Mesothelial cell of epicardium (in vitro differentiated cells): ENCODE measurements around the gene IFT122. TPM values are rescaled to one million over a fixed set of nuclear protein-coding genes. Genes with fewer than 3 reads are reported as not detected.

Experiments
- DNase-seq, 2 experiments: peaks; one replicate each; pipeline ENCODE4 v3.0.0; 2021; ENCODE audit warnings: low spot score in 2 of 2; ENCODE audit not compliant: unreplicated experiment in 2 of 2
- H3K27ac Mint-ChIP-seq: 2 replicates; pipeline ENCODE4 v1.8.0; 2021; ENCODE audit warnings: mixed read lengths
- H3K27me3 Mint-ChIP-seq: 2 replicates; pipeline ENCODE4 v1.8.0; 2021; ENCODE audit warnings: low read depth, mixed read lengths
- H3K36me3 Mint-ChIP-seq: 2 replicates; pipeline ENCODE4 v1.8.0; 2021; ENCODE audit warnings: mixed read lengths
- H3K4me1 Mint-ChIP-seq: 2 replicates; pipeline ENCODE4 v1.8.0; 2021; ENCODE audit warnings: mixed read lengths
- H3K4me3 Mint-ChIP-seq: 2 replicates; pipeline ENCODE4 v1.8.0; 2021; ENCODE audit warnings: mild to moderate bottlenecking, moderate library complexity, mixed read lengths
- H3K9me3 Mint-ChIP-seq: 2 replicates; pipeline ENCODE4 v1.8.0; 2021; ENCODE audit warnings: mixed read lengths
- CTCF ChIP-seq: fragments of 200-600 bp; sonication (generic); IDR thresholded peaks from one replicate; pipeline ENCODE4 v1.5.0; 2021; ENCODE audit warnings: antibody characterized with exemption; ENCODE audit not compliant: unreplicated experiment
- total RNA-seq: library from RNA; stranded (reverse); gene quantifications from 3 replicates; pipeline ENCODE4 v1.2.1, GENCODE V29; 2021

IFT122 gene
- total RNA-seq, 1 donor from 2014 or later = 48.0 TPM

GRCh38 chr3:129556890-129557547 lies 117.0 kb downstream of the IFT122 start:
- H3K9me3 Mint-ChIP-seq = no peaks in the 10 kb centered on the region
- no peaks in the 10 kb centered on the region for H3K36me3 Mint-ChIP-seq
- no peaks in the 10 kb centered on the region for H3K27me3 Mint-ChIP-seq
- DNase-seq = no peak
- H3K27ac Mint-ChIP-seq = no peak overlapping the region
- H3K4me3 Mint-ChIP-seq = no peak overlapping the region
- TF ChIP-seq CTCF = no peak
- H3K4me1 Mint-ChIP-seq = peaks cover 9% of the 10 kb centered on the region

DNA sequence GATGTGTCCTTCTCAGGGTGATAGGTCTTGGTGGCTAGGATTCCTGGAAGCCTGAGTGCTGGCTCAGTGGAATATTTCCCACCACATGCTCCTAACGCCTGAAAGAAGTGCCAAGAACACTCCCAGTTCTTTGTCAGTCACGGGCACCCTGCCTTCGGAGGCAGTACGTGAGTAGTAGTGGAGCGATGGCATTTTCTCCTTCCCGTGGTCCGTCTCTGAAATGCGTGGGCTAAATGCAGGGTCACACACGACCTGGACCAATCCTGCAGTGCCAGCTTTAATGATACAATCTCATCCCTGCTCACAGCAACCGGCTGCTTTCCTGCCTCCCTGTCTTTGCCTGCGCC lies 117.5 kb downstream of the IFT122 start:
- Mint-ChIP-seq H3K27ac (no peak overlapping the region), H3K4me1 (peaks cover 9% of the 10 kb centered on the region), H3K4me3 (no peak overlapping the region), H3K9me3 (no peaks in the 10 kb centered on the region), H3K27me3 (no peaks in the 10 kb centered on the region), H3K36me3 (no peaks in the 10 kb centered on the region)
- DNase-seq = no peak
- TF ChIP-seq CTCF = no peak

GRCh38 chr3:129558081-129558771 lies 118.2 kb downstream of the IFT122 start:
- Mint-ChIP-seq H3K27ac (peak overlapping the region; percentile 9), H3K27me3 (no peaks in the 10 kb centered on the region), H3K4me3 (no peak overlapping the region), H3K4me1 (peaks cover 9% of the 10 kb centered on the region), H3K9me3 (no peaks in the 10 kb centered on the region), H3K36me3 (no peaks in the 10 kb centered on the region)
- DNase-seq = no peak
- TF ChIP-seq CTCF = no peak

DNA sequence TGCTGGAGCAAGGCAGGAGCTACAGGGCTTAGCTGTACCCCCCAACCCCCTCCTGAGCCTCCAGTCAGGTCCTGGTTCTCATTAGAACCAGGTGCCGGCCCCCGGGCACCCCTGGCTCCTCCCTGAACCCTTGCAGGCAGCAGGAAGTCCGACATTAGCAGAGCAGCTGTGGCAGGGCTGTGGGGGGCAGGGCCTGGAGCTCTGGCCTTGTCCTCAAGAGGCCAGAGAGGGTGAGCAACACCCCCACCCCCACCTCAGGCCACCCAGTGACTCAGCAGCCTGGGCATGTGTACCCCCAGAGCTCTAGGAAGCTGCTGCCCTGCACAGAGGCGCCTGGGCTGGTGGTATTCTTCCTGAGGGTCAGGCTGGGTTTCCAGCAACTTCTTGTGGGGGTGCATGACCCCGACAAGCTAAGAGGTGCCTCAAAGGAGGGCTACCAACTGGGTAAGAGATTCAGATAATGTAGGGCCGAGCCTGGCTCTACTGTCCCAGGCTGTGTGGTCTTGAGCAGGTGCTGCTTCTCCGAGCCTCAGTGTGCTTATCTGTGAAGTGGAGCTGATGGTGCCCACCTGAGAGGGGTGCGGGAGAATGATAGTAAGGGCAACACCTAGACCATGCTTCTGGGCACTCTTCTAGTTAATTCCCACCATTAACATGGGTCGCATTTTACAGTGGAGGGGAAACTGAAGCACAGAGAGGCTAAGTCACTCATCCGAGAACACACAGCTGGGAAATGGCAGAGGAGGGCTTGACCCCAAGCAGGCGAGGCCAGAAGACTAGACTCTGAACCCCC lies 118.9 kb downstream of the IFT122 start:
- H3K4me3 Mint-ChIP-seq = no peak overlapping the region

DNA sequence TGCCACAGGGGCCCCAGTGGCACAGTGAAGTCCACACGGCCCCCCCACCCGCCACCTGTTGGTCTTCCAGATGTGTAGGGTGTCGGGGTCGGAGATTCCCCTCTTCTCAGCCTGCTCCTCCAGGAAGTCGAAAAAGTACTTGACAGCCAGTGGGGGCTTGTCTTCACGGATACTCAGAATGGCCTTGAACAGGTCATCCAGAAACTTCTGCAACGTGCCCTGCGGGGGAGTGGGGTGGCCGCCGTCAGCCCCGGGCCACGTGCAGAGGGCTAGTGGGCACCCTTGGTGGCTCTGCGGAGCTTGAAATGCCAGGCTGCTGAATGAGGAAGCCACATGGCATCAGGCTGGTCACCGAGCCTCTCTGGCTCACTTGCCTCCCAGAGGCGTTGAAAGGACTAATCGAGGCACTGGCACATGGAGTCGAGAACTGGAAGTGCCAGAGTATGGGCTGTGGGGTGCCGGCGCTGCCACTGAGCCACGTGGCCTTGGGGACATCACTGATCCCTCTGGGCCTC lies 119.6 kb downstream of the IFT122 start:
- peaks cover 9% of the 10 kb centered on the region for H3K4me1 Mint-ChIP-seq
- no peaks in the 10 kb centered on the region for H3K9me3 Mint-ChIP-seq
- no peak overlapping the region for H3K4me3 Mint-ChIP-seq
- H3K36me3 Mint-ChIP-seq = no peaks in the 10 kb centered on the region
- no peak for DNase-seq
- H3K27me3 Mint-ChIP-seq = no peaks in the 10 kb centered on the region
- no peak for TF ChIP-seq CTCF
- H3K27ac Mint-ChIP-seq = no peak overlapping the region

More for the DNA sequence above, 118.9 kb downstream of the IFT122 start:
- no peaks in the 10 kb centered on the region for H3K27me3 Mint-ChIP-seq
- H3K9me3 Mint-ChIP-seq = no peaks in the 10 kb centered on the region
- no peaks in the 10 kb centered on the region for H3K36me3 Mint-ChIP-seq
- H3K27ac Mint-ChIP-seq = no peak overlapping the region
- H3K4me1 Mint-ChIP-seq = peaks cover 9% of the 10 kb centered on the region
- no peak for DNase-seq
- TF ChIP-seq CTCF = no peak
